Fibroblast of lung (primary cell): Measurements from ENCODE around the gene RPS25.

Experiments
- EZH2 ChIP-seq: IDR thresholded peaks from 2 replicates; pipeline ENCODE4 v1.5.1; 2012; ENCODE audit warnings: low read length, control low read depth, mild to moderate bottlenecking; ENCODE audit errors: missing control alignments
- TF ChIP-seq, protein P1 (sequence below), 2 donors: IDR thresholded peaks in 1 of 2; conservative IDR thresholded peaks in 1 of 2; 1 replicate in 1 of 2; 2 replicates in 1 of 2; pipeline ENCODE4 v1.5.1; 2011 to 2012; ENCODE audit warnings: low read length in 2 of 2, control low read depth in 1 of 2, inconsistent platforms in 1 of 2, low read depth in 1 of 2, mild to moderate bottlenecking in 1 of 2

DNA sequence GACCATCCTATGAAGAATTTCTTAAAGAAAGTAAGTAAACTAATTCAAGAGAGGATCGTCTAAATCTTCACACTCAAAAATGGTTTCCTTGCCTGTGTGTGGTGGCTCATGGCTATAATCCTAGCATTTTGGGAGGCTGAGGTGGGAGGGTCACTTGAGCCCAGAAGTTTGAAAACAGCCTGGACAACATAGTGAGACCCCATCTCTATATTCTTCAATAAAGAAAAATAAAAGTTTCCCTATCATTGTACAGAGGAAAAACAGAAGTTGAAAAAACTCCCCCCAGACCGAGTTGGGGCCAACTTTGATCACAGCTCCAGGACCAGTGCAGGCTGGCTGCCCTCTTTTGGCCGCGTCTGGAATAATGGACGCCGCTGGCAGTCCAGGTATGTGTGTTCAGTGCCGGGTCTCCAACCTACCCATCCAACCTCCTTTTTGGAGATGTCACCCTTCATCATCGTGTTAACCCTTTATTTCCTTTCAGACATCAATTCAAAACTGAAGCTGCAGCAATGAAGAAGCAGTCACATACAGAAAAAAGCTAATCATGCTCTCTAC lies 3.0 kb downstream of the RPS25 start:
- TF ChIP-seq, protein P1, sequence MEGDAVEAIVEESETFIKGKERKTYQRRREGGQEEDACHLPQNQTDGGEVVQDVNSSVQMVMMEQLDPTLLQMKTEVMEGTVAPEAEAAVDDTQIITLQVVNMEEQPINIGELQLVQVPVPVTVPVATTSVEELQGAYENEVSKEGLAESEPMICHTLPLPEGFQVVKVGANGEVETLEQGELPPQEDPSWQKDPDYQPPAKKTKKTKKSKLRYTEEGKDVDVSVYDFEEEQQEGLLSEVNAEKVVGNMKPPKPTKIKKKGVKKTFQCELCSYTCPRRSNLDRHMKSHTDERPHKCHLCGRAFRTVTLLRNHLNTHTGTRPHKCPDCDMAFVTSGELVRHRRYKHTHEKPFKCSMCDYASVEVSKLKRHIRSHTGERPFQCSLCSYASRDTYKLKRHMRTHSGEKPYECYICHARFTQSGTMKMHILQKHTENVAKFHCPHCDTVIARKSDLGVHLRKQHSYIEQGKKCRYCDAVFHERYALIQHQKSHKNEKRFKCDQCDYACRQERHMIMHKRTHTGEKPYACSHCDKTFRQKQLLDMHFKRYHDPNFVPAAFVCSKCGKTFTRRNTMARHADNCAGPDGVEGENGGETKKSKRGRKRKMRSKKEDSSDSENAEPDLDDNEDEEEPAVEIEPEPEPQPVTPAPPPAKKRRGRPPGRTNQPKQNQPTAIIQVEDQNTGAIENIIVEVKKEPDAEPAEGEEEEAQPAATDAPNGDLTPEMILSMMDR (conservative IDR thresholded peaks at IDR 0.05 in 1 of 2, IDR thresholded peaks at IDR 0.05 in 1 of 2; ENCODE audit: low read depth in 1 of 2, low read length in 2 of 2): no peak
- no peak for TF ChIP-seq EZH2
